Measurements from ENCODE around the gene KPNB1. TPM values are rescaled to one million over a fixed set of nuclear protein-coding genes. Genes with fewer than 3 reads are reported as not detected.

Gene KPNB1
- total and polyA plus RNA-seq, 2 of the 8 experiments (the other 6 are each of a cell fraction or from before 2014, with no cell fraction given), result 171 to 625 TPM

DNA sequence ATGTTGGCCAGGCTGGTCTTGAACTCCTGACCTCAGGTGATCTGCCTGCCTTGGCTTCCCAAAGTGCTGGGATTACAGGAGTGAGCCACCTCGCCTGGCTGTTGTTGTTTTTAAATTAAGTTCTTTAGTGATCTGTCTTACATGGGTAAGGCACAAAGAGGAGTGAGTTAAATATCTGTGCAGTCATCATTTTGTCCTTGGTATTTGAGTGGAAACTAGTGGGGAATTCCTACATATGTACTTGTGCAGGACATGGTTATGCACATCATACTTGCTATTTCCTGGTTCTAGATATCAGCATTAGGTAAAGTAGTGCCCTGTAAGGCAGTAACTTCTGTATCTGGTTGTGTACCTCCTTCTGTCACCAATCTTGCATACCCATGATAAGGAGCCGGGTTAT, 3.7 kb downstream of the KPNB1 start (continued):
- TF ChIP-seq TAF7 (optimal IDR thresholded peaks at IDR 0.05; ENCODE audit: borderline replicate concordance, low read depth, low read length), result no peak
